Effector memory CD4-positive, alpha-beta T cell (primary cell): Measurements from ENCODE around the gene ZNF547.

ENCODE experiments used
- DNase-seq, 3 donors: peaks; one replicate each; pipeline ENCODE4 v3.0.0-alpha.2; 2020
- H3K27ac ChIP-seq: 2 replicates; pipeline ENCODE4 v1.7.0; 2013; ENCODE audit warnings: mild to moderate bottlenecking, low read length, moderate library complexity; ENCODE audit not compliant: insufficient read depth, poor library complexity, severe bottlenecking
- H3K27me3 ChIP-seq: replicated peaks from 2 replicates; pipeline ENCODE4 v1.7.0; 2013; ENCODE audit warnings: mild to moderate bottlenecking, low read length; ENCODE audit not compliant: insufficient read depth, control insufficient read depth, poor library complexity, severe bottlenecking
- H3K36me3 ChIP-seq: 2 replicates; pipeline ENCODE4 v1.7.0; 2013; ENCODE audit warnings: mild to moderate bottlenecking, low read length, moderate library complexity; ENCODE audit not compliant: control insufficient read depth, insufficient read depth
- H3K4me1 ChIP-seq: 2 replicates; pipeline ENCODE4 v1.7.0; 2013; ENCODE audit warnings: low read length, mild to moderate bottlenecking; ENCODE audit not compliant: control insufficient read depth, insufficient read depth, poor library complexity, severe bottlenecking
- H3K4me3 ChIP-seq: 2 replicates; pipeline ENCODE4 v1.7.0; 2013; ENCODE audit warnings: low read length, low read depth, mild to moderate bottlenecking; ENCODE audit not compliant: insufficient read depth, poor library complexity, severe bottlenecking
- H3K9me3 ChIP-seq: 2 replicates; pipeline ENCODE4 v1.7.0; 2013; ENCODE audit warnings: mild to moderate bottlenecking, low read length, moderate library complexity; ENCODE audit not compliant: control insufficient read depth

Gene ZNF547

GRCh38 chr19:57395710-57396109 lies 32.4 kb downstream of the ZNF547 start:
- no peak for DNase-seq
- no peak overlapping the region for H3K27ac ChIP-seq
- H3K9me3 ChIP-seq: peaks cover 24% of the 10 kb centered on the region
- no peaks in the 10 kb centered on the region for H3K27me3 ChIP-seq
- peaks cover 65% of the 10 kb centered on the region for H3K36me3 ChIP-seq
- peaks cover 4% of the 10 kb centered on the region for H3K4me1 ChIP-seq
- no peak overlapping the region for H3K4me3 ChIP-seq

GRCh38 chr19:57398868-57399267 lies 35.5 kb downstream of the ZNF547 start:
- H3K27ac ChIP-seq: no peak overlapping the region
- H3K4me3 ChIP-seq: no peak overlapping the region
- H3K4me1 ChIP-seq: no peaks in the 10 kb centered on the region
- H3K27me3 ChIP-seq: no peaks in the 10 kb centered on the region
- H3K36me3 ChIP-seq: peaks cover 53% of the 10 kb centered on the region
- H3K9me3 ChIP-seq: peaks cover 24% of the 10 kb centered on the region
- no peak for DNase-seq

GRCh38 chr19:57403737-57404563 lies 40.6 kb downstream of the ZNF547 start:
- Histone ChIP-seq H3K9me3 (peaks cover 9% of the 10 kb centered on the region), H3K27ac (no peak overlapping the region), H3K4me1 (no peaks in the 10 kb centered on the region), H3K27me3 (no peaks in the 10 kb centered on the region), H3K36me3 (peaks cover 6% of the 10 kb centered on the region), H3K4me3 (no peak overlapping the region)
- DNase-seq: no peak

- no peak overlapping the region for H3K27ac ChIP-seq
- no peak overlapping the region for H3K4me3 ChIP-seq
Observed at GRCh38 chr19:57406516-57407123, 43.3 kb downstream of the ZNF547 start.

GRCh38 chr19:57410877-57411671 lies 47.7 kb downstream of the ZNF547 start, which contains the start of gene ZNF17:
Gene ZNF17, plus strand, starts transcription at chr19:57411161. Its CDS starts 2,455 bp downstream, at chr19:57413616.
- peak; percentile 77 to 87 (median 83) for DNase-seq
- Histone ChIP-seq H3K27ac (peak within 1 kb of the TSS; percentile 82), H3K36me3 (peaks cover 20% of the 10 kb centered on the region), H3K9me3 (no peaks in the 10 kb centered on the region), H3K4me3 (peak within 1 kb of the TSS; percentile 99), H3K4me1 (peaks cover 12% of the 10 kb centered on the region), H3K27me3 (no peaks in the 10 kb centered on the region)

More at GRCh38 chr19:57406516-57407123, 43.3 kb downstream of the ZNF547 start:
- Histone ChIP-seq H3K9me3 (no peaks in the 10 kb centered on the region), H3K4me1 (peaks cover 6% of the 10 kb centered on the region), H3K36me3 (no peaks in the 10 kb centered on the region), H3K27me3 (no peaks in the 10 kb centered on the region)
- DNase-seq: peak; percentile 34 to 52 (median 43)

- Histone ChIP-seq H3K36me3 (peaks cover 62% of the 10 kb centered on the region), H3K4me3 (no peak overlapping the region), H3K4me1 (no peaks in the 10 kb centered on the region), H3K27ac (no peak overlapping the region), H3K9me3 (peaks cover 41% of the 10 kb centered on the region), H3K27me3 (no peaks in the 10 kb centered on the region)
- DNase-seq: no peak
Observed at GRCh38 chr19:57419439-57419838, 56.1 kb downstream of the ZNF547 start.

- no peak overlapping the region for H3K27ac ChIP-seq
- DNase-seq: no peak
- H3K36me3 ChIP-seq: peaks cover 49% of the 10 kb centered on the region
- no peaks in the 10 kb centered on the region for H3K27me3 ChIP-seq
- no peak overlapping the region for H3K4me3 ChIP-seq
- H3K4me1 ChIP-seq: no peaks in the 10 kb centered on the region
- H3K9me3 ChIP-seq: peaks cover 41% of the 10 kb centered on the region
Observed at GRCh38 chr19:57421037-57421436, 57.7 kb downstream of the ZNF547 start.
